ENCODE data around the gene HOXD12. TPM values are rescaled to one million over a fixed set of nuclear protein-coding genes. Genes with fewer than 3 reads are reported as not detected.

HOXD12 gene
- total RNA-seq, 2 experiments from 2014 or later = 0.25 TPM; not detected in 1

GRCh38 chr2:176140513-176141317 is 41.1 kb downstream of the HOXD12 start:
- Histone ChIP-seq H3K27ac (ENCODE audit: low read depth, low read length, poor library complexity, severe bottlenecking) (no peak overlapping the region), H3K79me2 (ENCODE audit: insufficient read depth, low read depth, low read length) (no peaks in the 10 kb centered on the region), H3K9me2 (ENCODE audit: insufficient read depth, low read length) (no peaks in the 10 kb centered on the region), H3K4me1 (ENCODE audit: insufficient read depth, low read length, poor library complexity, severe bottlenecking) (peaks cover 3% of the 10 kb centered on the region), H3K4me2 (ENCODE audit: low read length) (peak overlapping the region; percentile 67; the same call in 1 of the 2 replicates), H3K36me3 (ENCODE audit: insufficient read depth, low read length) (no peaks in the 10 kb centered on the region), H3K9me3 (ENCODE audit: low read length) (no peaks in the 10 kb centered on the region), H4K20me1 (ENCODE audit: insufficient read depth, low read length) (no peaks in the 10 kb centered on the region), H2AFZ (ENCODE audit: low read length) (peak overlapping the region; percentile 8; the same call in 1 of the 2 replicates), H3K4me3 (ENCODE audit: low read depth, low read length, poor library complexity, severe bottlenecking) (peak overlapping the region; percentile 57)
- no peak for TF ChIP-seq EZH2phosphoT487 (IDR thresholded peaks at IDR 0.05; ENCODE audit: borderline replicate concordance, low read depth, low read length)
- TF ChIP-seq, protein P1, sequence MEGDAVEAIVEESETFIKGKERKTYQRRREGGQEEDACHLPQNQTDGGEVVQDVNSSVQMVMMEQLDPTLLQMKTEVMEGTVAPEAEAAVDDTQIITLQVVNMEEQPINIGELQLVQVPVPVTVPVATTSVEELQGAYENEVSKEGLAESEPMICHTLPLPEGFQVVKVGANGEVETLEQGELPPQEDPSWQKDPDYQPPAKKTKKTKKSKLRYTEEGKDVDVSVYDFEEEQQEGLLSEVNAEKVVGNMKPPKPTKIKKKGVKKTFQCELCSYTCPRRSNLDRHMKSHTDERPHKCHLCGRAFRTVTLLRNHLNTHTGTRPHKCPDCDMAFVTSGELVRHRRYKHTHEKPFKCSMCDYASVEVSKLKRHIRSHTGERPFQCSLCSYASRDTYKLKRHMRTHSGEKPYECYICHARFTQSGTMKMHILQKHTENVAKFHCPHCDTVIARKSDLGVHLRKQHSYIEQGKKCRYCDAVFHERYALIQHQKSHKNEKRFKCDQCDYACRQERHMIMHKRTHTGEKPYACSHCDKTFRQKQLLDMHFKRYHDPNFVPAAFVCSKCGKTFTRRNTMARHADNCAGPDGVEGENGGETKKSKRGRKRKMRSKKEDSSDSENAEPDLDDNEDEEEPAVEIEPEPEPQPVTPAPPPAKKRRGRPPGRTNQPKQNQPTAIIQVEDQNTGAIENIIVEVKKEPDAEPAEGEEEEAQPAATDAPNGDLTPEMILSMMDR (conservative IDR thresholded peaks at IDR 0.05; ENCODE audit: low read length) = peak; percentile 80
- ChIA-PET POLR2A (interaction anchor here (0.6 to 1.0 kb wide), 2 partner anchors 314 to 321 kb away, joined by 3 read pairs; no protein-coding TSS in a partner anchor), CTCF (ENCODE audit: unreplicated experiment) (interaction anchor here (0.6 to 0.9 kb wide), 5 partner anchors 46 to 373 kb away, joined by 3 to 14 read pairs (median 3); no protein-coding TSS in a partner anchor)
- intact Hi-C loops (cut with micrococcal nuclease; ENCODE audit: unreplicated experiment) = loop anchor here (1.0 kb wide), 2 partner anchors 315 to 512 kb away; no protein-coding TSS in a partner anchor
- peak; percentile 68 for DNase-seq (ENCODE audit: low spot score)
- no TSS peak for BruUV-seq (replicated peaks)

GRCh38 chr2:176142281-176142680 is 42.7 kb downstream of the HOXD12 start:
- no peak overlapping the region for H2AFZ ChIP-seq (ENCODE audit: low read length)
- H3K9me3 ChIP-seq (ENCODE audit: low read length) = no peaks in the 10 kb centered on the region
- intact Hi-C loops (cut with micrococcal nuclease; ENCODE audit: unreplicated experiment) = no loop called here
- ChIA-PET CTCF (ENCODE audit: unreplicated experiment) (no interaction called here), POLR2A (no interaction called here)
- TF ChIP-seq, protein P1 (conservative IDR thresholded peaks at IDR 0.05; ENCODE audit: low read length) = no peak
- no peak for TF ChIP-seq EZH2phosphoT487 (IDR thresholded peaks at IDR 0.05; ENCODE audit: borderline replicate concordance, low read depth, low read length)
- no peak overlapping the region for H3K27ac ChIP-seq (ENCODE audit: low read depth, low read length, poor library complexity, severe bottlenecking)
- no peak overlapping the region for H3K4me3 ChIP-seq (ENCODE audit: low read depth, low read length, poor library complexity, severe bottlenecking)
- no peak overlapping the region for H3K4me2 ChIP-seq (ENCODE audit: low read length)
- H3K9me2 ChIP-seq (ENCODE audit: insufficient read depth, low read length) = no peaks in the 10 kb centered on the region
- no TSS peak for BruUV-seq (replicated peaks)
- no peaks in the 10 kb centered on the region for H3K79me2 ChIP-seq (ENCODE audit: insufficient read depth, low read depth, low read length)
- H3K4me1 ChIP-seq (ENCODE audit: insufficient read depth, low read length, poor library complexity, severe bottlenecking) = peaks cover 3% of the 10 kb centered on the region
- no peak for DNase-seq (ENCODE audit: low spot score)
- no peaks in the 10 kb centered on the region for H4K20me1 ChIP-seq (ENCODE audit: insufficient read depth, low read length)
- no peaks in the 10 kb centered on the region for H3K36me3 ChIP-seq (ENCODE audit: insufficient read depth, low read length)

Data from OCI-LY7 (cell line).